Measurements from ENCODE around the gene KHSRP.

DNA sequence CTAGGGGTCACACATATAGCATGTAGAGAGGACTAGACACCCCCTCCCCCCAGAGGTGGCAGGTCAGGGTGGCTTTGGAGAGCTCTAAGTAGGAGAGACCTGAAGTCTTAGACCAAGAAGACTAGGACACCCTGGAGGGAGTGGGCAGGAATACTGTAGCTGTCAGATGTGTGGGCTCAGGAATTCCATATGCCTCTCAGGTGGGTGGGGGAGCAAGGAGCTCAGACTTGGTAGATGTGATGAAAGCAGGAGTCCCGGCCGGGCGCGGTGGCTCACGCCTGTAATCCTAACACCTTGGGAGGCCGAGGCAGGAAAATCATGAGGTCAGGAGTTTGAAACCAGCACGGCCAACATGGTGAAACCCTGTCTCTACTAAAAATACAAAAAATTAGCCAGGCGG, 41.1 kb upstream of the KHSRP start:
- TF ChIP-seq EZH2phosphoT487 (IDR thresholded peaks at IDR 0.05; ENCODE audit: borderline replicate concordance, low read length) = no peak
- TF ChIP-seq, protein P1, sequence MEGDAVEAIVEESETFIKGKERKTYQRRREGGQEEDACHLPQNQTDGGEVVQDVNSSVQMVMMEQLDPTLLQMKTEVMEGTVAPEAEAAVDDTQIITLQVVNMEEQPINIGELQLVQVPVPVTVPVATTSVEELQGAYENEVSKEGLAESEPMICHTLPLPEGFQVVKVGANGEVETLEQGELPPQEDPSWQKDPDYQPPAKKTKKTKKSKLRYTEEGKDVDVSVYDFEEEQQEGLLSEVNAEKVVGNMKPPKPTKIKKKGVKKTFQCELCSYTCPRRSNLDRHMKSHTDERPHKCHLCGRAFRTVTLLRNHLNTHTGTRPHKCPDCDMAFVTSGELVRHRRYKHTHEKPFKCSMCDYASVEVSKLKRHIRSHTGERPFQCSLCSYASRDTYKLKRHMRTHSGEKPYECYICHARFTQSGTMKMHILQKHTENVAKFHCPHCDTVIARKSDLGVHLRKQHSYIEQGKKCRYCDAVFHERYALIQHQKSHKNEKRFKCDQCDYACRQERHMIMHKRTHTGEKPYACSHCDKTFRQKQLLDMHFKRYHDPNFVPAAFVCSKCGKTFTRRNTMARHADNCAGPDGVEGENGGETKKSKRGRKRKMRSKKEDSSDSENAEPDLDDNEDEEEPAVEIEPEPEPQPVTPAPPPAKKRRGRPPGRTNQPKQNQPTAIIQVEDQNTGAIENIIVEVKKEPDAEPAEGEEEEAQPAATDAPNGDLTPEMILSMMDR (conservative IDR thresholded peaks at IDR 0.05; ENCODE audit: low read depth, low read length) = no peak
